Neural progenitor cell (in vitro differentiated cells): ENCODE results near the gene PGP.

ENCODE experiments used
- EZH2 ChIP-seq: fragments of 200-600 bp; sonication (generic); IDR thresholded peaks from 2 replicates; pipeline ENCODE4 v1.6.1; 2017; ENCODE audit warnings: antibody characterized with exemption, mild to moderate bottlenecking, moderate library complexity
- EZH2phosphoT487 ChIP-seq: fragments of 200-600 bp; sonication (generic); IDR thresholded peaks from 2 replicates; pipeline ENCODE4 v1.6.1; 2017; ENCODE audit warnings: antibody characterized with exemption
- TF ChIP-seq, protein P1 (sequence below): fragments of 200-600 bp; sonication (generic); IDR thresholded peaks from 2 replicates; pipeline ENCODE4 v1.5.1; 2017; ENCODE audit warnings: antibody characterized with exemption, mild to moderate bottlenecking

DNA sequence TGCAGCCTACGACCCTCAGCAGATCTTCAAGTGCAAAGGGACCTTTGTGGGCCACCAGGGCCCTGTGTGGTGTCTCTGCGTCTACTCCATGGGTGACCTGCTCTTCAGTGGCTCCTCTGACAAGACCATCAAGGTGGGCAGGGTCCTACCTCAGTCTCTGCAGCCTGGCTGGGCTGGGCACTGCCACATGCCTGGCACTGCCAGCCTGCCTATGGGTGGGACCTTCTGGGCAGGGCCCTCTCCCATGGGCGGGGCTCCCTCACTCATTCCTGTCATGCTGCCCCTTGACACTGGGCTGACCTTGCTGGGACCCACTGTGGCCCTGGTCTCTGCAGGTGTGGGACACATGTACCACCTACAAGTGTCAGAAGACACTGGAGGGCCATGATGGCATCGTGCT is 40.7 kb downstream of the PGP start:
- TF ChIP-seq, protein P1, sequence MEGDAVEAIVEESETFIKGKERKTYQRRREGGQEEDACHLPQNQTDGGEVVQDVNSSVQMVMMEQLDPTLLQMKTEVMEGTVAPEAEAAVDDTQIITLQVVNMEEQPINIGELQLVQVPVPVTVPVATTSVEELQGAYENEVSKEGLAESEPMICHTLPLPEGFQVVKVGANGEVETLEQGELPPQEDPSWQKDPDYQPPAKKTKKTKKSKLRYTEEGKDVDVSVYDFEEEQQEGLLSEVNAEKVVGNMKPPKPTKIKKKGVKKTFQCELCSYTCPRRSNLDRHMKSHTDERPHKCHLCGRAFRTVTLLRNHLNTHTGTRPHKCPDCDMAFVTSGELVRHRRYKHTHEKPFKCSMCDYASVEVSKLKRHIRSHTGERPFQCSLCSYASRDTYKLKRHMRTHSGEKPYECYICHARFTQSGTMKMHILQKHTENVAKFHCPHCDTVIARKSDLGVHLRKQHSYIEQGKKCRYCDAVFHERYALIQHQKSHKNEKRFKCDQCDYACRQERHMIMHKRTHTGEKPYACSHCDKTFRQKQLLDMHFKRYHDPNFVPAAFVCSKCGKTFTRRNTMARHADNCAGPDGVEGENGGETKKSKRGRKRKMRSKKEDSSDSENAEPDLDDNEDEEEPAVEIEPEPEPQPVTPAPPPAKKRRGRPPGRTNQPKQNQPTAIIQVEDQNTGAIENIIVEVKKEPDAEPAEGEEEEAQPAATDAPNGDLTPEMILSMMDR, result no peak
- TF ChIP-seq EZH2, result no peak
- no peak for TF ChIP-seq EZH2phosphoT487
